ENCODE measurements around the gene VAV3. TPM values are rescaled to one million over a fixed set of nuclear protein-coding genes. Genes with fewer than 3 reads are reported as not detected.

The VAV3 gene
- total and polyA plus RNA-seq, 9 of the 15 experiments (the other 6 are each of a cell fraction or from before 2014, with no cell fraction given): not detected

DNA sequence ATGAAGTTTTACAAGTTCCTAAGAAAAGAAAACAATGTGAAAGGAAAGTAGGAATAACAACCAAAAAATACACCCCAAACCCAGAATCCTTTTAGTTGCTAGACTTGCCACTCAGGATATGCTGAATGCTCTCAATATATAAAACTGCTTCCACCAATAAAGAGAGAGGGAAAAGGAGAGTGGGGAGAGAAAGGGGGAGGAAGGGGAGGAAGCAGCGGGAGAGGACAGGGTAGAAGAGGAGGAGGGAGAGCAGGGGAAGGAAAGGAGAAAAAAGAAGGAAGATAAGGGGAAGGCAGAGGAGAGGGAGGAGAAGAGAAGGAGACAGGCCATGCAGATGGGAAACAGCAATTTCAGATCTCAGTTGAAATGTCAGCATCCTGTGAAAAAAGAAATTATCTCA lies 198.4 kb downstream of the VAV3 start:
- H3K79me2 ChIP-seq (ENCODE audit: control insufficient read depth, insufficient read depth, low read length): no peaks in the 10 kb centered on the region
- H3K27ac ChIP-seq (ENCODE audit: extremely low read depth, low read depth, low read length): no peak overlapping the region
- WGBS (ENCODE audit: insufficient coverage, low coverage, missing lambda C conversion rate): 0% methylated on average over 1 of the region's 1 CpG
- BruUV-seq (replicated peaks): no TSS peak
- H3K4me2 ChIP-seq (ENCODE audit: insufficient read depth, low read length): no peak overlapping the region
- no peak overlapping the region for H3K9ac ChIP-seq (ENCODE audit: insufficient read depth in 1 of 2, low read depth in 2 of 2, low read length in 2 of 2)
- H3K4me3 ChIP-seq: no peak overlapping the region
- no peaks in the 10 kb centered on the region for H3K9me1 ChIP-seq (ENCODE audit: control insufficient read depth, insufficient read depth, low read length)
- no peaks in the 10 kb centered on the region for H4K20me1 ChIP-seq (replicated peaks; ENCODE audit: control insufficient read depth, insufficient read depth, low read length)
- no peaks in the 10 kb centered on the region for H3K4me1 ChIP-seq (replicated peaks in 1 of 2; ENCODE audit: control insufficient read depth in 2 of 2, insufficient read depth in 2 of 2, low read length in 2 of 2)
- H3K27me3 ChIP-seq (ENCODE audit: control insufficient read depth in 2 of 2, insufficient read depth in 2 of 2, low read length in 2 of 2): no peaks in the 10 kb centered on the region
- no peaks in the 10 kb centered on the region for H3K9me3 ChIP-seq (replicated peaks; ENCODE audit: control insufficient read depth, insufficient read depth, low read depth, low read length)
- TF ChIP-seq HDAC1 (IDR thresholded peaks at IDR 0.05) (no peak), TBL1XR1 (IDR thresholded peaks at IDR 0.05; ENCODE audit: low read length in 2 of 2) (no peak), MYBL2 (IDR thresholded peaks at IDR 0.05; ENCODE audit: low read depth) (no peak), MYBL2 (CRISPR knock-in tag; IDR thresholded peaks at IDR 0.05; ENCODE audit: borderline replicate concordance) (no peak), ELF1 (tag; IDR thresholded peaks at IDR 0.05) (no peak), HDAC3 (IDR thresholded peaks at IDR 0.05; ENCODE audit: borderline replicate concordance, partially characterized antibody) (no peak), ESRRB (CRISPR knock-in tag; IDR thresholded peaks at IDR 0.05; ENCODE audit: borderline replicate concordance) (no peak), RBM14 (IDR thresholded peaks at IDR 0.05; ENCODE audit: borderline replicate concordance, insufficient read depth, low read depth, low read length) (no peak)
- TF ChIP-seq, protein P1, sequence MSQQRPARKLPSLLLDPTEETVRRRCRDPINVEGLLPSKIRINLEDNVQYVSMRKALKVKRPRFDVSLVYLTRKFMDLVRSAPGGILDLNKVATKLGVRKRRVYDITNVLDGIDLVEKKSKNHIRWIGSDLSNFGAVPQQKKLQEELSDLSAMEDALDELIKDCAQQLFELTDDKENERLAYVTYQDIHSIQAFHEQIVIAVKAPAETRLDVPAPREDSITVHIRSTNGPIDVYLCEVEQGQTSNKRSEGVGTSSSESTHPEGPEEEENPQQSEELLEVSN (IDR thresholded peaks at IDR 0.05; ENCODE audit: borderline replicate concordance in 1 of 2, extremely low read depth in 1 of 2, insufficient read depth in 1 of 2, insufficient read length in 1 of 2, low read depth in 1 of 2, low read length in 1 of 2, poor library complexity in 1 of 2, severe bottlenecking in 1 of 2): no peak
- TF ChIP-seq, protein P2, sequence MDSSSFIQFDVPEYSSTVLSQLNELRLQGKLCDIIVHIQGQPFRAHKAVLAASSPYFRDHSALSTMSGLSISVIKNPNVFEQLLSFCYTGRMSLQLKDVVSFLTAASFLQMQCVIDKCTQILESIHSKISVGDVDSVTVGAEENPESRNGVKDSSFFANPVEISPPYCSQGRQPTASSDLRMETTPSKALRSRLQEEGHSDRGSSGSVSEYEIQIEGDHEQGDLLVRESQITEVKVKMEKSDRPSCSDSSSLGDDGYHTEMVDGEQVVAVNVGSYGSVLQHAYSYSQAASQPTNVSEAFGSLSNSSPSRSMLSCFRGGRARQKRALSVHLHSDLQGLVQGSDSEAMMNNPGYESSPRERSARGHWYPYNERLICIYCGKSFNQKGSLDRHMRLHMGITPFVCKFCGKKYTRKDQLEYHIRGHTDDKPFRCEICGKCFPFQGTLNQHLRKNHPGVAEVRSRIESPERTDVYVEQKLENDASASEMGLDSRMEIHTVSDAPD (CRISPR knock-in tag; IDR thresholded peaks at IDR 0.05): no peak
- no peaks in the 10 kb centered on the region for H3K36me3 ChIP-seq (ENCODE audit: control insufficient read depth, insufficient read depth, low read length)
- DNase-seq (ENCODE audit: extremely low read depth in 1 of 4, low spot score in 3 of 4) (no peak), ATAC-seq (no peak), FAIRE-seq (no peak)
- ChIA-PET CTCF (ENCODE audit: low intra/inter-chr PET ratio) (no interaction called here), POLR2A (no interaction called here)
- no peak overlapping the region for H2AFZ ChIP-seq (ENCODE audit: low read depth, low read length)
- intact Hi-C loops (cut with micrococcal nuclease): no loop called here
- in situ Hi-C loops (cut with MboI): no loop called here
